GM13977 (cell line): ENCODE data around the gene IRF2BP2.

ENCODE experiments used
- DNase-seq: peaks from one replicate; pipeline ENCODE4 v3.0.0; 2012; ENCODE audit warnings: low spot score
- CTCF ChIP-seq: IDR thresholded peaks from 2 replicates; pipeline ENCODE4 v1.5.1; 2012; ENCODE audit warnings: mild to moderate bottlenecking, control low read depth; ENCODE audit not compliant: insufficient read depth; ENCODE audit errors: extremely low read depth, missing control alignments
- in situ Hi-C: fragments of 300-500 bp; cut with MboI; formaldehyde crosslinking; loops from one replicate; pipeline ENCODE4 v1.12.0; 2022; ENCODE audit warnings: low sequenced_read_pairs, low pct_unique_long_range_greater_than_20kb, mixed read lengths, inconsistent platforms; ENCODE audit not compliant: unreplicated experiment

IRF2BP2 gene

GRCh38 chr1:234579967-234580366 is 30.0 kb downstream of the IRF2BP2 start:
- DNase-seq: peak; percentile 51
- TF ChIP-seq CTCF: peak; percentile 26
- in situ Hi-C loops: no loop called here

GRCh38 chr1:234578735-234579134 is 31.2 kb downstream of the IRF2BP2 start:
- DNase-seq: no peak
- in situ Hi-C loops: no loop called here
- TF ChIP-seq CTCF: no peak

- DNase-seq: no peak
- in situ Hi-C loops: no loop called here
- no peak for TF ChIP-seq CTCF
These were observed 31.9 kb downstream of the IRF2BP2 start for GRCh38 chr1:234578087-234578486.

- TF ChIP-seq CTCF: no peak
- DNase-seq: no peak
- in situ Hi-C loops: no loop called here
These were observed 36.2 kb downstream of the IRF2BP2 start for GRCh38 chr1:234573711-234574299.

GRCh38 chr1:234572966-234573365 is 37.0 kb downstream of the IRF2BP2 start:
- DNase-seq: no peak
- in situ Hi-C loops: no loop called here
- TF ChIP-seq CTCF: no peak

- TF ChIP-seq CTCF: no peak
- in situ Hi-C loops: no loop called here
- no peak for DNase-seq
These were observed 38.3 kb downstream of the IRF2BP2 start for GRCh38 chr1:234571702-234572101.
